Activated CD8-positive, alpha-beta memory T cell treated with anti-CD3 and anti-CD28 coated beads for 36 hours (primary cell): Measurements from ENCODE around the gene COL8A2. TPM values are rescaled to one million over a fixed set of nuclear protein-coding genes. Genes with fewer than 3 reads are reported as not detected.

Experiments
- CTCF ChIA-PET: fragments of 350-600 bp; sonication (Branson Sonifier 250); formaldehyde crosslinking; loops from one replicate; lab custom pipeline; 2021; ENCODE audit warnings: antibody characterized with exemption; lab: Charles Lee
- POLR2A ChIA-PET: fragments of 350-600 bp; sonication (Branson Sonifier 250); formaldehyde crosslinking; loops from one replicate; lab custom pipeline; 2021; ENCODE audit warnings: antibody characterized with exemption; lab: Charles Lee
- total RNA-seq, 2 experiments: library from RNA; stranded (reverse); gene quantifications; one replicate each; pipeline ENCODE4 v1.2.3, GENCODE V29; 2021

Gene COL8A2
- total RNA-seq, 2 experiments from 2014 or later, result 0.38 to 0.48 TPM

DNA sequence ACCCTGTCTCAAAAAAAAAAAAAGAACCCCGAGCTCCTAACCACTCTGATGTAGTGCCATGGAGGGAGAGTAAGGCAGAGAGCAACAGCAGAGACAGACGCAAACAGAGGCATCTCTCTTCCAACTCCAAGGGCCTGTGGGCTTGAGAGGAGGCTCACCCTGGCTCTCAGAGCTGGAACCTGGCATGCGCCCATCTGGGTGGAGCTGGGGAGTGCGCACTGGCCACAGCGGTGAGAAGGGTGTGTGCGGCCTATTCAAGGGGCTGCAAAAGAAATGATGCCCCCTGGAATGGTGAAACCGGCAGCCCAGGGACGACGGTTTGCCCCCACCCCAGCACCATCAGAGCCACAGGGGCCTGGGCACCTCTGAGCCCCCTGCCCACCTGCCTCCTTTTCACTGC is 17.6 kb downstream of the COL8A2 start:
- ChIA-PET CTCF (interaction anchor here (1.1 to 2.5 kb wide), 3 partner anchors 27 to 42 kb away, joined by 3 to 9 read pairs (median 6); partner anchors contain the start of gene TRAPPC3), POLR2A (no interaction called here)

DNA sequence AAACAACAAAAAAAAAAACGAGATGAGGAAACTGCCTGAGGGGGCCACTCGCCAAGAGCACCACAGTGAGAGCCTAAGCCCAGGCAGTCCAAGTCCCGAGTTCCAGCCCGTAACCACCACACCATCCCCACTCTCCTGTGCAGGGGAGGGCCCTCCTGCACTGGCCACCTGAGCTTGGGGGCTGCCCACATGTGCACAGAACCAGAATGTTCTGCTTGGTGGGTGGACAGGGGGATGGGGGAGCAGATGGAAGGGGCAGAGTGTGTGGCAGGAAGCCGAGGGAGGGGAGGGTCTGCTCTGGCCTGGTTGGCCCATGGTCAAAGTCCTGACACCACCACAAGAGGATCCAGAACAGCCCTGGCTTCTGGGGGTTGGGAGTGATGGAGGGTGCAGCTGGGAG is 18.8 kb downstream of the COL8A2 start:
- ChIA-PET CTCF (interaction anchor here (0.7 to 1.4 kb wide), 2 partner anchors 43 to 549 kb away, joined by 3 to 6 read pairs; partner anchors contain the start of gene TRAPPC3), POLR2A (no interaction called here)

- POLR2A ChIA-PET, result no interaction called here
Observed at GRCh38 chr1:36101546-36101945, 23.5 kb downstream of the COL8A2 start.

DNA sequence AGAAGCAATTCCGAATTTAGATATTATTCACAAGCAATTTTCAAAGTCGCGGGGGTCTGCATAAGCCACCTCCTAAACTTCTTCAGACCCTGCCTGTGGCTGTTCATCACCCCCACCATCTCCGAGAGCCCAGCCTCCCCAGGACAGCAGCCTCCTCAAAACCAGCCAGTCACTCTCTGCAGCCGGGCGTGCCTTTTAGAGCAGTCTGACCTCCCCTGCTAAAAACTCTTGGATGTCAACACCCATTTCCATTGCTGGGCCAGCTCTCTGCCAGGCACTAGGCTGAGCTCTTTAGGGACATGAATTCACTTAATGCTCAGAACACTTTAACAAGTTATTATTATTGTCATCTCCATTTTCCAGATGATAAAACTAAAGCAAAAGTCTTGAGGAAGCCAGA is 24.6 kb downstream of the COL8A2 start:
- CTCF ChIA-PET, result interaction anchor here (0.8 to 4.3 kb wide), 7 partner anchors 10 to 269 kb away, joined by 3 to 42 read pairs (median 4); no protein-coding TSS in a partner anchor
- POLR2A ChIA-PET, result no interaction called here

More at GRCh38 chr1:36101546-36101945, 23.5 kb downstream of the COL8A2 start:
- CTCF ChIA-PET, result interaction anchor here (0.8 to 4.3 kb wide), 3 partner anchors 8 to 59 kb away, joined by 3 to 42 read pairs (median 3); no protein-coding TSS in a partner anchor

- CTCF ChIA-PET, result interaction anchor here (0.6 to 4.3 kb wide), 8 partner anchors 11 to 269 kb away, joined by 3 to 42 read pairs (median 4); no protein-coding TSS in a partner anchor
Observed at GRCh38 chr1:36099681-36100341, 25.2 kb downstream of the COL8A2 start.

DNA sequence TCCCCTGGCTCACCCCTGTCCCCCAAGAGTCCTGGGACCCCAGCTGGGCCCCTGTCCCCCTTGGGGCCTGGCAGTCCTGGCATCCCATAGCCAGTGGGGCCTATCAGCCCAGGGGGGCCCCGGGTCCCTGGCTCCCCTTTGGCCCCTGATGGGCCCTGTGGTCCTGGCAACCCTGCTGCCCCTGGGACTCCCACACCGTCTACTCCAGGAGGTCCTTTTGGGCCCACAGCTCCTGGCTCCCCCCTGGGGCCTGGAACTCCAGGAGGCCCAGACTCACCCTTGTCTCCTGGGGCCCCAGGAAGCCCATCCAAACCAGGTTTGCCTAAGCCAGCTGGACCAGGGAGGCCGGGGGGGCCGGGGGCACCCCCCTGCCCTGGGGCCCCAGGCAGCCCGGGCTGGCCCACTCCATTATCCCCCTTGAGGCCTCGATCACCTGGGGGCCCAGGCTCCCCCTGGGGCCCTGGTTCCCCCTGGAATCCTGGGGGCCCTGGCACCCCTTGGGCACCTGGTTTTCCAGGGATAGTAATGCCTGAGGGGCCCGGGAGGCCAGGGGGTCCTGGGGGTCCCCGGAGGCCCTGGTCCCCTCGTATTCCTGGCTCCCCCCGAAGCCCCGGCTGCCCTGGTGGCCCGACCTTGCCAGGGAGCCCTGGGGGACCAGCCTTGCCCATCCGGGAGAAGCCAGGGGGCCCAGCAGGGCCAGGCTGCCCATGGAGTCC is 26.2 kb downstream of the COL8A2 start:
- ChIA-PET POLR2A (no interaction called here), CTCF (interaction anchor here (0.9 to 4.3 kb wide), 3 partner anchors 9 to 302 kb away, joined by 3 to 42 read pairs (median 3); no protein-coding TSS in a partner anchor)

More at GRCh38 chr1:36099681-36100341, 25.2 kb downstream of the COL8A2 start:
- POLR2A ChIA-PET, result no interaction called here

GRCh38 chr1:36097693-36098585 is 27.1 kb downstream of the COL8A2 start:
- ChIA-PET POLR2A (no interaction called here), CTCF (interaction anchor here (0.9 to 2.6 kb wide), 4 partner anchors 8 to 303 kb away, joined by 3 to 14 read pairs (median 4); no protein-coding TSS in a partner anchor)

DNA sequence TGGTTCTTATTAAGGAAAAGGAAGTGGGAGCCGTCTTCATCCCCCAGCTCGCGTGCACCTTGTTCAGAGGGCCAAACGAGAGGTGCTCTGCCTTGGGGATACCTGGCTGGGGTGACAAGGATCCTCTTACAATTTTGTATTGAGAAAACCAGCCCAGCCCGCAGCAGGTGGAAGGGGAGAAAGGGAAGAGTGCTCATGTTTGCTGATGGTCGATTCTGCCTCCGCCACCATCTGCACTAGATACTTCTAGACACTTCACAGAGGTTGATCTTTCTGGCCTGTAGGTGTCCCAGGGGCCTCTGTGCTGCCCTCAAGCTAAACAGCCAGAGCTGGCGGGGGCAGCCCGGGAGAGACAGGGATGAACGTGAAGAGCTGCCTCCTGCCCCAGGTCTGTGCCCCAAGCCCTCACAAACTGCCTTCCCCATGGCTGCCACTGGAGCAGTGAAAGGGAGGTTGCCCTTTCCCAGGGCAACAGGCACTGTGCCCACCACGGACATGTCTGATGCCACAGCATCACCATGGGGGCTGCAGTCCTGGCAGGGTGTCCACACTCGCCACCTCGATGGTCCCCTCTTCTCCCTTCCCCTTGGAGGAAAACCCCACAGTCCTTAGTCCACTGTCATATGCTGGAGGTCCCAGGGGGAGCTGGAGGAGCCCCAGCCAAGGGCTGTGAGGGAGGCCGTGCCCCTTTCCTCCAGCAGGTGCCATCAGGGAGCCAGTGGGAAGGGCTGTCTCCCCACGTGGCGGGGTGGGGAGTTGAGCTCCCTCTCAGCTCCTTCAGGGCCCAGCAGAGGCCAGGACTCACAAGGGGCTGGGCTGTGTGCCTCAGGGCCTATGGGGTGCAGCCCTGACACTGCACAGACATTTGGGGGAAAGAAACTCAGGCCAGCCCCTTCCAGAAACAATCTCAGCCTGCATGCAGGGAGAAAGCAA is 28.3 kb downstream of the COL8A2 start:
- POLR2A ChIA-PET, result no interaction called here
- CTCF ChIA-PET, result interaction anchor here (0.6 to 2.6 kb wide), 5 partner anchors 9 to 91 kb away, joined by 3 to 14 read pairs (median 5); no protein-coding TSS in a partner anchor

- CTCF ChIA-PET, result interaction anchor here (1.6 to 2.6 kb wide), 2 partner anchors 39 to 92 kb away, joined by 6 to 14 read pairs; no protein-coding TSS in a partner anchor
- POLR2A ChIA-PET, result no interaction called here
Observed at GRCh38 chr1:36095760-36096405, 29.1 kb downstream of the COL8A2 start.

GRCh38 chr1:36094621-36095061 is 30.4 kb downstream of the COL8A2 start:
- POLR2A ChIA-PET, result no interaction called here

GRCh38 chr1:36093929-36094328 is 31.1 kb downstream of the COL8A2 start:
- ChIA-PET CTCF (interaction anchor here (1.5 kb wide), 1 partner anchor 40 kb away, joined by 4 read pairs; no protein-coding TSS in a partner anchor), POLR2A (interaction anchor here (0.9 kb wide), 1 partner anchor 10 kb away, joined by 4 read pairs; the partner anchor contains the start of gene TEKT2)

More at GRCh38 chr1:36094621-36095061, 30.4 kb downstream of the COL8A2 start:
- CTCF ChIA-PET, result interaction anchor here (1.5 kb wide), 1 partner anchor 40 kb away, joined by 4 read pairs; no protein-coding TSS in a partner anchor

DNA sequence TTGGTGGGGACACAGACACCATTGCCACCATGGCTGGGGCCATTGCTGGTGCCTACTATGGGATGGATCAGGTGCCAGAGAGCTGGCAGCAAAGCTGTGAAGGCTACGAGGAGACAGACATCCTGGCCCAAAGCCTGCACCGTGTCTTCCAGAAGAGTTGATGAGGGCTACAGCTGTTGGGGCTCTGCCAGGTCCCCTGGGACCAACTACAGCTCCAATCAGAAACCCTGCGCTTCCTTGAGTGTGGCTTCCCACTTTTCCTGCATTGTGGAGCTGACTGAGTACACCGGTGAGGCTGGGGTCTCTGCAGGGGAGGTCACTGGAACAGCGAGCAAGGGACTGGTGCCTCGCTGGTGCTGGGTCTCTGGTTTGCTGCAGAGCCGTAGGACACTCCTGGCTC is 31.8 kb downstream of the COL8A2 start:
- CTCF ChIA-PET, result interaction anchor here (1.5 kb wide), 1 partner anchor 41 kb away, joined by 4 read pairs; no protein-coding TSS in a partner anchor
- POLR2A ChIA-PET, result interaction anchor here (0.9 kb wide), 1 partner anchor 9 kb away, joined by 4 read pairs; the partner anchor contains the start of gene TEKT2

- POLR2A ChIA-PET, result no interaction called here
- CTCF ChIA-PET, result interaction anchor here (1.3 kb wide), 1 partner anchor 42 kb away, joined by 3 read pairs; no protein-coding TSS in a partner anchor
Observed at GRCh38 chr1:36092798-36093185, 32.2 kb downstream of the COL8A2 start.

DNA sequence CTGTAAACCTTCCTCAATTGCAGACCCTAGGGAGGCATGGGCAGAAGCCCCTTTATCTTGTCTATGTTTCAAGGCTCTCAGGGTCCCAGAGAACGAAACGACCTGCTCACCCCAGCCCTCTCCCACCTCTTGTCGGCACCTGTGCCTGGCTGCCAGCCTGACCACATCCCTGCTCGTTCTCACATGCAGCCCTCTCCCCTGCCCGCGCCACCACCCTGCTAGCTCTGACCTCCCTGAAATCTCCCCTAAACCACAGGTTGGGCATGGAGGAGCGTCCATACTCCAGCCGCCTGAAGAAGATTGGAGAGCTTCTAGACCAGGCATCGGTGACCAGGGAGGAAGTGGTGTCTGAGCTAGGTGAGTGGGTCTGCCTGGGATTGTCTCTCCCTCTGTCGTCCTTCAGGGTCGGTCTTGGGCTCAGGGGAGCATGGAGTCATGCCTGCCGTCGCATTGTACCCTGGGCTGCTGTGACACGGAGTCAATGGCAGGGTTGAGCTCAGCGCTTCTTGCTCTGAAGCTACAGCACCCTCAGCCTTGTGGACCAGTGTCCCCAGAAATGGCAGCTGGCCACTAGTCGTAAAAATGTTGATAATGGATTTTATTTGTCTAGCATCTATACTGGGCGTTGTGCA is 32.7 kb downstream of the COL8A2 start:
- ChIA-PET POLR2A (no interaction called here), CTCF (interaction anchor here (0.6 to 1.3 kb wide), 2 partner anchors 43 to 100 kb away, joined by 3 read pairs; no protein-coding TSS in a partner anchor)

DNA sequence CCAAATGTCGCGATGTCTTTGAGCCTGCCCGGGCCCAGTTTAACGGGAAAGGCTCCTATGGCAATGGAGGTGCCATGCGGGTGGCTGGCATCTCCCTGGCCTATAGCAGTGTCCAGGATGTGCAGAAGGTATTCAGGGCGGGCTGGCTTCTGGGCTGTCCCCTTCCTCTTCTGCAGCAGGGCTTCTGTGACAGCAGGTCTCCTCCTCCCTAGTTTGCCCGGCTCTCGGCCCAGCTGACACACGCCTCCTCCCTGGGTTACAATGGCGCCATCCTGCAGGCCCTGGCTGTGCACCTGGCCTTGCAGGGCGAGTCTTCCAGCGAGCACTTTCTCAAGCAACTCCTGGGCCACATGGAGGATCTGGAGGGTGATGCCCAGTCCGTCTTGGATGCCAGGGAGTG is 33.3 kb downstream of the COL8A2 start:
- CTCF ChIA-PET, result interaction anchor here (0.6 to 1.3 kb wide), 2 partner anchors 43 to 101 kb away, joined by 3 read pairs; no protein-coding TSS in a partner anchor
- POLR2A ChIA-PET, result no interaction called here

GRCh38 chr1:36091141-36091540 is 33.9 kb downstream of the COL8A2 start:
- POLR2A ChIA-PET, result no interaction called here
- CTCF ChIA-PET, result no interaction called here
